Stomach (tissue), 9 donors: Measurements from ENCODE around the gene ZNRF3. TPM values are rescaled to one million over a fixed set of nuclear protein-coding genes. Genes with fewer than 3 reads are reported as not detected.

Source experiments
- DNase-seq, 2 donors: peaks; one replicate each; pipeline versions ENCODE4 v3.0.0 to v3.0.0-alpha.2; 2013 to 2019
- H3K27ac ChIP-seq, 5 donors: fragments of 200-600 bp in 4 of 5; sonication (generic) in 4 of 5; one replicate each; pipeline ENCODE4 v1.5.1; 2013 to 2019; ENCODE audit warnings: mild to moderate bottlenecking in 1 of 5, moderate library complexity in 1 of 5
- H3K27me3 ChIP-seq, 3 donors: fragments of 200-600 bp; sonication (generic); one replicate each; pipeline ENCODE4 v1.5.1; 2017 to 2019; ENCODE audit warnings: mixed run types in 1 of 3
- H3K36me3 ChIP-seq, 4 donors: fragments of 200-600 bp; sonication (generic); 1 replicate in 3 of 4; 2 replicates in 1 of 4; pipeline ENCODE4 v1.5.1; 2016 to 2019
- H3K4me1 ChIP-seq, 4 donors: fragments of 200-600 bp; sonication (generic); one replicate each; pipeline ENCODE4 v1.5.1; 2016 to 2019
- H3K4me3 ChIP-seq, 4 donors: fragments of 200-600 bp; sonication (generic) in 3 of 4; one replicate each; pipeline ENCODE4 v1.5.1; 2016 to 2019; ENCODE audit warnings: mild to moderate bottlenecking in 1 of 4
- H3K9me3 ChIP-seq, 4 donors: fragments of 200-600 bp; sonication (generic); one replicate each; pipeline ENCODE4 v1.5.1; 2016 to 2019
- EP300 ChIP-seq: sonication (generic); formaldehyde crosslinking; IDR thresholded peaks from one replicate; pipeline ENCODE4 v1.6.1; 2017; ENCODE audit warnings: antibody characterized with exemption
- POLR2A ChIP-seq, 4 donors: fragments of 450-650 bp; IDR thresholded peaks; one replicate each; pipeline ENCODE4 v1.6.1; 2016; ENCODE audit warnings: antibody characterized with exemption in 4 of 4, control low read depth in 2 of 4, mild to moderate bottlenecking in 1 of 4, moderate library complexity in 1 of 4
- POLR2AphosphoS5 ChIP-seq, 3 donors: sonication (generic); formaldehyde crosslinking; IDR thresholded peaks; one replicate each; pipeline ENCODE4 v1.6.1; 2016; ENCODE audit warnings: antibody characterized with exemption in 3 of 3
- WGBS, 5 donors: extraction: QIAGEN DNeasy Blood & Tissue Kit in 3 of 5; methylation state at CpG; one replicate each; pipeline versions ENCODE4 v1.1.5 to v1.1.7; 2013 to 2018; 5-methylcytosine and 5-hydroxymethylcytosine counted together
- intact Hi-C: fragments of 100-400 bp; cut with DNase I; formaldehyde crosslinking; loops from one replicate; pipeline ENCODE4 v1.15.1; 2023; ENCODE audit warnings: low total_unique reads
- polyA plus RNA-seq, 3 donors: library from polyadenylated mRNA; stranded (reverse); fragments of 200-250 nt; gene quantifications; one replicate each; pipeline ENCODE4 v1.2.3, GENCODE V29; 2013
- total RNA-seq, 5 donors: library from RNA; depleted of rRNA; stranded (reverse); fragments of >200 nt; gene quantifications; one replicate each; pipeline versions ENCODE4 v1.1.0 to v1.2.3, GENCODE V29; 2014 to 2016
- TF ChIP-seq, protein P1 (sequence below), 7 experiments: fragments of 450-650 bp in 4 of 7; fragments of 200-600 bp in 3 of 7; sonication (generic) in 3 of 7; IDR thresholded peaks; one replicate each; pipeline ENCODE4 v1.5.1; 2016 to 2019; ENCODE audit warnings: antibody characterized with exemption in 7 of 7, control low read depth in 2 of 7, mild to moderate bottlenecking in 1 of 7
- donor health status: healthy with polysubstance abuse.
- donor health status: Bipolar disorder and iron deficiency.
- donor health status: healthy.

The ZNRF3 gene
- total and polyA plus RNA-seq, 8 donors = 1.4 to 52.7 (median 3.6) TPM

- DNase-seq = peak; percentile 61 to 75
- intact Hi-C loops = loop anchor here (10.0 kb wide), 1 partner anchor 95 kb away; no protein-coding TSS in a partner anchor
- no peak for TF ChIP-seq POLR2A (IDR thresholded peaks at IDR 0.05)
- TF ChIP-seq POLR2AphosphoS5 (IDR thresholded peaks at IDR 0.05) = peak in 1 of 3 donors; percentile 9
- no peaks in the 10 kb centered on the region for H3K27me3 ChIP-seq
- H3K4me1 ChIP-seq = peaks cover 0 to 4% (median 2%) of the 10 kb centered on the region in 4 donors
- WGBS, 5 donors = 57 to 81% (median 72%) methylated on average over 18 to 38 of the region's 38 CpGs
- H3K36me3 ChIP-seq = peaks cover 24 to 66% (median 60%) of the 10 kb centered on the region in 4 donors
- H3K9me3 ChIP-seq = no peaks in the 10 kb centered on the region
- no peak overlapping the region for H3K4me3 ChIP-seq
- no peak overlapping the region for H3K27ac ChIP-seq
Measured at GRCh38 chr22:29049655-29050263, 166.4 kb downstream of the ZNRF3 start.

- intact Hi-C loops = no loop called here
- Histone ChIP-seq H3K27ac (no peak overlapping the region), H3K4me1 (peaks cover 0 to 4% (median 2%) of the 10 kb centered on the region in 4 donors), H3K36me3 (peaks cover 22 to 59% (median 54%) of the 10 kb centered on the region in 4 donors), H3K4me3 (no peak overlapping the region), H3K27me3 (no peaks in the 10 kb centered on the region), H3K9me3 (no peaks in the 10 kb centered on the region)
- 92 to 96% (median 92%) methylated on average over 15 to 24 of the region's 24 CpGs for WGBS, 5 donors
- TF ChIP-seq EP300 = no peak
- DNase-seq = no peak
Measured at GRCh38 chr22:29050457-29050856, 167.1 kb downstream of the ZNRF3 start.

DNA sequence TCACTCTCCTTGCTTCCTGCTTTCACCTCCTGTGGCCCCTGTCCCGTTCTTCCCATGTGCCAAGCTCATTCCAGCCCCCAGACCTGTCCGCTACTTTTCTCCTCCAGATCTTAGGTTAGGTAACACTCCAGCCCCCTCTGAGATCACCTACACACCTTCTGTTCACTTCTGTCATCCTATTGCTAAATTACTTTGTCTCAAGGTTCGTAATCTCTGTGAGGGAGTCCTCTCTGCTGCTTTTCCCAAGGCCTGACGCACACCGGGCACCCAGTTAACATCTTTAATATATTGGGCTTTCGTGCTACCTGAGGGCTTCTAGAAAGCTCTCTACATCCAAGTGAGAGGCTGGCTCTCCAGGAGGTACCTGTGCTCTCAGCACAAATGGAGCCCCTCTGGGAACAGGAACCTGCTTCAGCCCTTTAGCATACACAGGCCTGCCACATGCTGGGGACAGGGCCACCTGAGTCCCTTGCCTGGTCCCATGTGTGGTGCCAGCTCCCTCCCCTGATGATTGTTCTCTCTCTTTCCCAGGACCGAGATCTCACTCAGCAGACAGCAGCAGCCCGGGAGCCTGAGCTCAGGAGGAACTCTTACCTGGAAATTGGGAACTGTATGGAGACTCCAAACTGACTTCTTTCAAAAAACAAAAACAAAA is 169.8 kb downstream of the ZNRF3 start:
- Histone ChIP-seq H3K4me3 (no peak overlapping the region), H3K36me3 (peaks cover 16 to 32% (median 28%) of the 10 kb centered on the region in 4 donors), H3K27ac (no peak overlapping the region), H3K27me3 (no peaks in the 10 kb centered on the region), H3K4me1 (peaks cover 0 to 4% (median 2%) of the 10 kb centered on the region in 4 donors), H3K9me3 (no peaks in the 10 kb centered on the region)
- WGBS, 5 donors = 91 to 96% (median 94%) methylated on average over 8 of the region's 8 CpGs
- intact Hi-C loops = no loop called here
- DNase-seq = no peak
- no peak for TF ChIP-seq POLR2A (IDR thresholded peaks at IDR 0.05)
- TF ChIP-seq, protein P1, sequence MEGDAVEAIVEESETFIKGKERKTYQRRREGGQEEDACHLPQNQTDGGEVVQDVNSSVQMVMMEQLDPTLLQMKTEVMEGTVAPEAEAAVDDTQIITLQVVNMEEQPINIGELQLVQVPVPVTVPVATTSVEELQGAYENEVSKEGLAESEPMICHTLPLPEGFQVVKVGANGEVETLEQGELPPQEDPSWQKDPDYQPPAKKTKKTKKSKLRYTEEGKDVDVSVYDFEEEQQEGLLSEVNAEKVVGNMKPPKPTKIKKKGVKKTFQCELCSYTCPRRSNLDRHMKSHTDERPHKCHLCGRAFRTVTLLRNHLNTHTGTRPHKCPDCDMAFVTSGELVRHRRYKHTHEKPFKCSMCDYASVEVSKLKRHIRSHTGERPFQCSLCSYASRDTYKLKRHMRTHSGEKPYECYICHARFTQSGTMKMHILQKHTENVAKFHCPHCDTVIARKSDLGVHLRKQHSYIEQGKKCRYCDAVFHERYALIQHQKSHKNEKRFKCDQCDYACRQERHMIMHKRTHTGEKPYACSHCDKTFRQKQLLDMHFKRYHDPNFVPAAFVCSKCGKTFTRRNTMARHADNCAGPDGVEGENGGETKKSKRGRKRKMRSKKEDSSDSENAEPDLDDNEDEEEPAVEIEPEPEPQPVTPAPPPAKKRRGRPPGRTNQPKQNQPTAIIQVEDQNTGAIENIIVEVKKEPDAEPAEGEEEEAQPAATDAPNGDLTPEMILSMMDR (IDR thresholded peaks at IDR 0.05) = no peak
- no peak for TF ChIP-seq POLR2AphosphoS5 (IDR thresholded peaks at IDR 0.05)
- TF ChIP-seq EP300 = no peak

DNA sequence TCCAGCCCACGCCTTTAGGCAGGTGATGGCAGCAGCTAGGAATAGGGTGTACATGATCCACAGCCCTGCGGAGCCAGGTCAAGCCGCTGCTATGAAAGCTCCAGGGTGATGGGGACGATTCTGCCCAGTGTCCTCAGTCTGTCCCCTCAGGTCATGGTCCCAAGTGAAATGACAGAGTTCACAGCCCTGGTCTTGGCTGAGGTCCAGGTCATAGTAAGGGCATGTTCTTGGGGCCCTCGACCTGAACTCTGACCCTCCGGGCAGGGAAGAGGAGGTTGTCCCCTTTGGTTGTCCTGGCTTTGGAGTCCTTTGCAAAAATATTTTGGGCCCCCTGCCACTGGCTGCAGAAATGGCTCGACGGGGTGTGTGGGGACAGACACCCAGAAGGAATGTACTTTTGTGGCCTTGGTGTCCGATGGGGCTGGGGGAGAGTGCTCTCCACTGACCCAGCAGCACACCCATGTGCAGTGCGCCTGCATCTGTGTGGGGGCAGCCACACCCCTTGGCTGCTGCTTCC is 170.9 kb downstream of the ZNRF3 start:
- intact Hi-C loops = no loop called here
- Histone ChIP-seq H3K4me3 (no peak overlapping the region), H3K36me3 (peaks cover 13 to 20% (median 17%) of the 10 kb centered on the region in 4 donors), H3K27ac (no peak overlapping the region), H3K9me3 (no peaks in the 10 kb centered on the region), H3K4me1 (peaks cover 0 to 3% (median 1%) of the 10 kb centered on the region in 4 donors), H3K27me3 (no peaks in the 10 kb centered on the region)
- DNase-seq = no peak
- WGBS, 5 donors = 79 to 87% (median 85%) methylated on average over 9 to 10 of the region's 10 CpGs
- TF ChIP-seq, protein P1 (IDR thresholded peaks at IDR 0.05) = no peak
- TF ChIP-seq POLR2AphosphoS5 (IDR thresholded peaks at IDR 0.05) (no peak), POLR2A (IDR thresholded peaks at IDR 0.05) (no peak), EP300 (no peak)

- WGBS, 5 donors = 73 to 76% (median 75%) methylated on average over 14 of the region's 14 CpGs
- no peaks in the 10 kb centered on the region for H3K27me3 ChIP-seq
- H3K9me3 ChIP-seq = no peaks in the 10 kb centered on the region
- intact Hi-C loops = no loop called here
- H3K27ac ChIP-seq = no peak overlapping the region
- H3K36me3 ChIP-seq = peaks cover 3 to 10% (median 7%) of the 10 kb centered on the region in 4 donors
- H3K4me1 ChIP-seq = no peaks in the 10 kb centered on the region
- no peak overlapping the region for H3K4me3 ChIP-seq
- DNase-seq = no peak
- TF ChIP-seq POLR2A (IDR thresholded peaks at IDR 0.05) = no peak
- no peak for TF ChIP-seq POLR2AphosphoS5 (IDR thresholded peaks at IDR 0.05)
- no peak for TF ChIP-seq EP300
- TF ChIP-seq, protein P1 (IDR thresholded peaks at IDR 0.05) = no peak
Measured at GRCh38 chr22:29055192-29055830, 171.9 kb downstream of the ZNRF3 start.
